T-cell (primary cell): ENCODE measurements around the gene CELF4. TPM values are rescaled to one million over a fixed set of nuclear protein-coding genes. Genes with fewer than 3 reads are reported as not detected.

ENCODE experiments used
- ATAC-seq, 4 experiments: fragments of 200-7000 bp in 3 of 4; fragments of 150-1000 bp in 1 of 4; cut with Tn5 transposase; replicated peaks in 1 of 4; 1 replicate in 3 of 4; 2 replicates in 1 of 4; pipeline ENCODE4 v1.10.0; 2021; ENCODE audit warnings: moderate library complexity in 3 of 4, mild to moderate bottlenecking in 2 of 4, moderate number of reproducible peaks in 1 of 4
- CTCF ChIA-PET, 2 donors: fragments of 300-600 bp; sonication (Branson Sonifier 250); formaldehyde crosslinking; loops; one replicate each; lab custom pipeline; 2022; ENCODE audit warnings: antibody characterized with exemption in 2 of 2; lab: Charles Lee
- POLR2A ChIA-PET, 2 donors: fragments of 300-600 bp; sonication (Branson Sonifier 250); formaldehyde crosslinking; loops; one replicate each; lab custom pipeline; 2022; ENCODE audit warnings: antibody characterized with exemption in 2 of 2; lab: Charles Lee
- DNase-seq, 35 experiments: peaks; one replicate each; pipeline versions ENCODE4 v3.0.0 to v3.0.0-alpha.2; 2013 to 2023
- H3K27ac ChIP-seq: one replicate; pipeline ENCODE4 v1.5.1; 2013; ENCODE audit warnings: low read length
- H3K27me3 ChIP-seq, 2 experiments: replicated peaks in 1 of 2; 1 replicate in 1 of 2; 2 replicates in 1 of 2; pipeline versions ENCODE4 v1.6.1 to v1.7.0; 2013; ENCODE audit warnings: low read length in 1 of 2, mixed read lengths in 1 of 2; ENCODE audit not compliant: control insufficient read depth in 2 of 2, insufficient read depth in 2 of 2; ENCODE audit errors: extremely low read depth in 1 of 2
- H3K36me3 ChIP-seq, 2 donors: 1 replicate in 1 of 2; 2 replicates in 1 of 2; pipeline versions ENCODE4 v1.6.1 to v1.7.0; 2013; ENCODE audit warnings: low read length in 1 of 2; ENCODE audit not compliant: control insufficient read depth in 2 of 2, insufficient read depth in 1 of 2; ENCODE audit errors: extremely low read depth in 1 of 2
- H3K4me1 ChIP-seq, 2 experiments: 1 replicate in 1 of 2; 2 replicates in 1 of 2; pipeline versions ENCODE4 v1.6.1 to v1.7.0; 2013; ENCODE audit warnings: low read length in 2 of 2, mixed read lengths in 1 of 2; ENCODE audit not compliant: insufficient read depth in 2 of 2, control insufficient read depth in 1 of 2; ENCODE audit errors: extremely low read depth in 1 of 2
- H3K4me3 ChIP-seq, 2 donors: 1 replicate in 1 of 2; 2 replicates in 1 of 2; pipeline versions ENCODE4 v1.5.1 to v1.7.0; 2013; ENCODE audit warnings: mild to moderate bottlenecking in 2 of 2, low read length in 1 of 2, moderate library complexity in 1 of 2; ENCODE audit not compliant: control insufficient read depth in 1 of 2; ENCODE audit errors: extremely low read depth in 1 of 2
- H3K9me3 ChIP-seq: 2 replicates; pipeline ENCODE4 v1.7.0; 2013
- H3K27ac Mint-ChIP-seq, 2 donors: one replicate each; pipeline ENCODE4 v1.8.0; 2020 to 2021; ENCODE audit warnings: mild to moderate bottlenecking in 2 of 2, mixed read lengths in 2 of 2
- H3K27me3 Mint-ChIP-seq, 2 donors: one replicate each; pipeline ENCODE4 v1.8.0; 2021 to 2022; ENCODE audit warnings: mixed read lengths in 2 of 2
- H3K36me3 Mint-ChIP-seq: one replicate; pipeline ENCODE4 v1.8.0; 2021; ENCODE audit warnings: mixed read lengths
- H3K4me1 Mint-ChIP-seq, 3 donors: one replicate each; pipeline ENCODE4 v1.8.0; 2020 to 2022; ENCODE audit warnings: mixed read lengths in 3 of 3, mild to moderate bottlenecking in 1 of 3
- H3K4me3 Mint-ChIP-seq, 3 donors: one replicate each; pipeline ENCODE4 v1.8.0; 2020 to 2022; ENCODE audit warnings: mild to moderate bottlenecking in 3 of 3, mixed read lengths in 3 of 3, moderate library complexity in 3 of 3
- H3K9me3 Mint-ChIP-seq, 3 donors: one replicate each; pipeline ENCODE4 v1.8.0; 2020 to 2022; ENCODE audit warnings: mixed read lengths in 3 of 3
- WGBS: methylation state at CpG from one replicate; pipeline ENCODE4 v1.1.5; 2013; ENCODE audit warnings: missing lambda C conversion rate; ENCODE audit not compliant: insufficient coverage; 5-methylcytosine and 5-hydroxymethylcytosine counted together
- total RNA-seq, 35 experiments: library from RNA in 6 of 35; stranded (reverse) in 6 of 35; fragments of 120-200 nt in 1 of 35; gene quantifications; one replicate each; pipeline versions ENCODE4 v1.2.1 to v1.2.4 and lab custom pipeline; 2013 to 2026

CELF4 gene
- total RNA-seq, 5 donors from 2014 or later (not counting 1 experiment from before 2014, with no cell fraction given) = not detected

DNA sequence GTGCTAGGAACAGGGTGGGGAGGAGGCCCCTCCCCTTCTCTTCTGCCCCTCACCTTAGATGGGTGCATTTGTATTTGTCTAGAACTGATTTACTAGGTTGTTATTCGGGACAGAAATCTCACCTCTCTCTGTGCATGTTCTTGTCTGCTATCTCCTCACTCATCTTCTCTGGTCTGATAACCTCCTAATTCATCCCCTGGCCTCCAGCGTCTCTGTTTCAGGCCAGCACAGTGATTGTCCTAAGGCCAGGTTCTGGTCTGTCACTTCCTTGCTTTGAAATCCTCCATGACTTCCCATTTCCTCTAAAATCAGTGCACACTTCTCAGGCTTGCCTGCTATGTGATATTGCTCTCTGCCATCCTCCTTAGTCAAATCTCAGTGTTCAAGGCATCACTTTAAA, 58.4 kb downstream of the CELF4 start:
- no peaks in the 10 kb centered on the region for H3K4me1 ChIP-seq
- H3K36me3 Mint-ChIP-seq = no peaks in the 10 kb centered on the region
- peaks cover 0 to 5% of the 10 kb centered on the region in 2 donors for H3K27me3 Mint-ChIP-seq
- 38% methylated on average over 1 of the region's 2 CpGs for WGBS
- no peak overlapping the region for H3K4me3 Mint-ChIP-seq
- H3K4me3 ChIP-seq = no peak overlapping the region
- H3K27me3 ChIP-seq = peaks cover 0 to 21% of the 10 kb centered on the region in 2 experiments
- DNase-seq = no peak
- no peaks in the 10 kb centered on the region for H3K36me3 ChIP-seq
- H3K4me1 Mint-ChIP-seq = no peaks in the 10 kb centered on the region
- POLR2A ChIA-PET = no interaction called here
- peaks cover 7 to 14% (median 10%) of the 10 kb centered on the region in 3 donors for H3K9me3 Mint-ChIP-seq
- CTCF ChIA-PET = no interaction called here
- no peak for ATAC-seq
- no peaks in the 10 kb centered on the region for H3K9me3 ChIP-seq
- H3K27ac ChIP-seq = no peak overlapping the region
- H3K27ac Mint-ChIP-seq = no peak overlapping the region

DNA sequence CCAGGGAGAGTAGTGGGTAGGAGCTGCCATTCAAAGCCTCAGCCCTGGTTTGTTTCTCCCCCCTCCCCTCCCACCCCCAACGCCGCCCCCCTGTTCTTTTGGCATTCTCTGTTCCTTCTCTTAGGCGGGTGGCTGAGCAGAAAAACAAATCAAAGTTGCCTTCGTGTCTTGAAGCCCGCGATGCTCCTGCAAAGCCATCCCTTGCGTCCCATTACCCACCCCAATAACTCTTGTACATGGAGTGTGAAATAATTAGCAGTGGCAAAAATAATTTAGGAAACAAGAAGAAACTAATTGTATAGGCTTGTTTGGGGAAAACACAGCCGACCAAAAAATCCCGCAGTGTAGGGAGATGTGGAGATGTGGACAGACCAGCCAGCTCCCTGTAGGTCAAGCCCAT, 59.6 kb downstream of the CELF4 start:
- no peak overlapping the region for H3K4me3 Mint-ChIP-seq
- WGBS = no CpG with 5 or more reads among the region's 9 CpGs
- POLR2A ChIA-PET = no interaction called here

DNA sequence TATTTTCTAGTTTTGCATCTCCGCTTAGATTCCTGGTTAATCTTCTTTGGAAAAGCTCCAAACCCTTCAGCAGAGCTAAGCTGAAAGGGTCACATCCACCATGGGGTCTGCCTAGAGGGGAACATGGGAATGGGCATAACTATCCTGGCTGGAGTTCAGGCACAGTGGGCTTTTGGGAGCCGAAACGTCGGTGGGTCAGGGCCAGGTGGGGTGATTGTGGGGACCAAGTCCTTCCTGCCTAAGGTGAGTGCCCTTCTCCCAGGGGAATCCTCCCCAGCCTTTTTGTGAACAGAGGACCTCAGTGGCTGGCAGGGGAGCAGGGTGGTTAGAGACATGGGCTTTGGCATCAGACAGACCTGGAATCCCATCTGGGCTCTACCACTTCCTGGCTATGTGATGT, 60.3 kb downstream of the CELF4 start:
- Mint-ChIP-seq H3K4me3 (no peak overlapping the region), H3K4me1 (no peaks in the 10 kb centered on the region)
- ATAC-seq = no peak

More for the DNA sequence above, 59.6 kb downstream of the CELF4 start:
- CTCF ChIA-PET = no interaction called here
- no peaks in the 10 kb centered on the region for H3K36me3 ChIP-seq
- DNase-seq = no peak
- Mint-ChIP-seq H3K4me1 (no peaks in the 10 kb centered on the region), H3K36me3 (no peaks in the 10 kb centered on the region), H3K27ac (no peak overlapping the region), H3K27me3 (peaks cover 3 to 13% of the 10 kb centered on the region in 2 donors), H3K9me3 (peaks cover 6 to 7% (median 6%) of the 10 kb centered on the region in 3 donors)
- no peak for ATAC-seq
- no peak overlapping the region for H3K4me3 ChIP-seq
- H3K27me3 ChIP-seq = peaks cover 0 to 23% of the 10 kb centered on the region in 2 experiments
- H3K9me3 ChIP-seq = no peaks in the 10 kb centered on the region
- no peak overlapping the region for H3K27ac ChIP-seq
- H3K4me1 ChIP-seq = no peaks in the 10 kb centered on the region

DNA sequence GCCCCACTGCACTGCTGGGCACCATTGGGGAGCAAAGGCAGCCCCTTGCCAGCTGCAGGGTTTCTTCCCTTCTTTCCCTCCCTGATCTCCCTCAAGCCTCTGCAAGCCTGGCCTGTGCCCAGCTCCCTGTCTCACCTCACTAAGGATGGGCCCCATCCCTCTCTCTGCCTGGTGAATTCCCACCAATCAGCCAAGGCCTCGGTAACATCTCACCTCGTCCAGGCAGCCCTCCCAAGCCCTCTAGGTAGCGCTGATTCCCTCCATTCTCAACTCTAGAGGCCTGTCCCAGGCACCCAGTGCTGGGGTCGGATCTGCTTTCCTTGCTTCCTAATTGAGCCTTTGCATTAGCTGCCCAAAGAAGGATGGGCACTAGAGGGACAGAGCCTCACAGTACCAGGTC, 63.0 kb downstream of the CELF4 start:
- CTCF ChIA-PET = no interaction called here
- no peaks in the 10 kb centered on the region for H3K36me3 ChIP-seq
- H3K4me1 ChIP-seq = no peaks in the 10 kb centered on the region
- H3K27ac Mint-ChIP-seq = no peak overlapping the region
- H3K27me3 ChIP-seq = peaks cover 0 to 34% of the 10 kb centered on the region in 2 experiments
- no peaks in the 10 kb centered on the region for H3K9me3 Mint-ChIP-seq
- no peaks in the 10 kb centered on the region for H3K9me3 ChIP-seq
- H3K36me3 Mint-ChIP-seq = no peaks in the 10 kb centered on the region
- H3K27ac ChIP-seq = no peak overlapping the region
- WGBS = 65% methylated on average over 4 of the region's 4 CpGs
- DNase-seq (no peak), ATAC-seq (no peak)
- POLR2A ChIA-PET = no interaction called here
- no peak overlapping the region for H3K4me3 ChIP-seq
- peaks cover 8 to 12% of the 10 kb centered on the region in 2 donors for H3K27me3 Mint-ChIP-seq
- no peaks in the 10 kb centered on the region for H3K4me1 Mint-ChIP-seq
- H3K4me3 Mint-ChIP-seq = no peak overlapping the region

More for the DNA sequence above, 60.3 kb downstream of the CELF4 start:
- Mint-ChIP-seq H3K9me3 (peaks cover 5 to 7% (median 6%) of the 10 kb centered on the region in 3 donors), H3K36me3 (no peaks in the 10 kb centered on the region), H3K27me3 (peaks cover 3 to 13% of the 10 kb centered on the region in 2 donors), H3K27ac (no peak overlapping the region)
- Histone ChIP-seq H3K27ac (no peak overlapping the region), H3K27me3 (peaks cover 0 to 27% of the 10 kb centered on the region in 2 experiments), H3K4me1 (no peaks in the 10 kb centered on the region), H3K36me3 (no peaks in the 10 kb centered on the region), H3K9me3 (no peaks in the 10 kb centered on the region), H3K4me3 (no peak overlapping the region)
- ChIA-PET POLR2A (no interaction called here), CTCF (no interaction called here)
- 73% methylated on average over 3 of the region's 4 CpGs for WGBS
- no peak for DNase-seq

DNA sequence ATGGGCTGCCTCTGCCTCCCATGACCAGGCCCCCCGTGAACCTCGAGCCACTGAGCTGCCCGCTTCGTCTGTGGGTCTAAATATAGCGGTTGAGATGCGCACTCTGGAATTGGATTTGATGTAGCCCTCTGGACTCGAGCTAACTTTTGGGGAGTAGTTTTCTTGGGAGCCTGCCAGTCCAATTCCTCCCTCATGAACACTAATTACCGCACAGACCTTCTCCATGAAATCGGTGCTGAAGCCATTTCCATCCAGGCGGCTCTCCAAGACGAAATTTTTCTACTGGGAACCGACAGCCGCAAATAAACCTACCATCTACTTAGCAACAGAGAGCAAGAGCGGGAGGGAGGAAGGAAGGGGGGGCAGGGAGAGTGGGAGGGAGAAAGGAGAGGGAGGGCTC, 63.6 kb downstream of the CELF4 start:
- Mint-ChIP-seq H3K4me3 (no peak overlapping the region), H3K9me3 (no peaks in the 10 kb centered on the region), H3K36me3 (no peaks in the 10 kb centered on the region), H3K27ac (no peak overlapping the region), H3K27me3 (peaks cover 8 to 12% of the 10 kb centered on the region in 2 donors), H3K4me1 (no peaks in the 10 kb centered on the region)
- WGBS = 71% methylated on average over 4 of the region's 14 CpGs
- H3K9me3 ChIP-seq = no peaks in the 10 kb centered on the region
- H3K36me3 ChIP-seq = no peaks in the 10 kb centered on the region
- POLR2A ChIA-PET = no interaction called here
- H3K4me3 ChIP-seq = no peak overlapping the region
- peaks cover 0 to 34% of the 10 kb centered on the region in 2 experiments for H3K27me3 ChIP-seq
- no peak overlapping the region for H3K27ac ChIP-seq
- no peaks in the 10 kb centered on the region for H3K4me1 ChIP-seq
- no peak for DNase-seq
- CTCF ChIA-PET = no interaction called here
- ATAC-seq = no peak

DNA sequence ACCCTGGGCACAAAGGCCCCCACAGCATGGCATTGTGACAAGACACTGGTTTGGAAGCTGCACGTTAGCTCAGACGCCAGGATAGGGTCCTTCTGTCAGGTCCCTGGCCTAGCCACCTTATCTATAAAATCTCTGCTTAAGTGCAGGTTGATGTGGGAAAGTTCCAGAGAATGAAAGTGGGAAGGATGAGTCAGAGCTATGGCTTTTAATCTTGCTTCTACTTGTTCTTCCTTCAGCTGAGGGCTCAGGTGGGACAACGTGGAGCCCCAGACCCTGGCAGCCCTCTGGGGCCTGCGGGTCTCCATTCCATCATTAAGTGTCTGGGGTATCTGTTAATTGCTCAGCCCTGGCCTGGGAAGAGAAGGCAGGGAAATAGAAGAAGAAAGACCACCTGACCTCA, 64.5 kb downstream of the CELF4 start:
- ChIA-PET POLR2A (no interaction called here), CTCF (no interaction called here)
- peaks cover 8 to 12% of the 10 kb centered on the region in 2 donors for H3K27me3 Mint-ChIP-seq
- no peak overlapping the region for H3K4me3 ChIP-seq
- H3K9me3 Mint-ChIP-seq = no peaks in the 10 kb centered on the region
- no peak for DNase-seq
- H3K4me3 Mint-ChIP-seq = no peak overlapping the region
- H3K36me3 Mint-ChIP-seq = no peaks in the 10 kb centered on the region
- no peak for ATAC-seq
- no peaks in the 10 kb centered on the region for H3K4me1 ChIP-seq
- H3K27me3 ChIP-seq = peaks cover 0 to 34% of the 10 kb centered on the region in 2 experiments
- H3K36me3 ChIP-seq = no peaks in the 10 kb centered on the region
- H3K27ac ChIP-seq = no peak overlapping the region
- WGBS = 40% methylated on average over 1 of the region's 4 CpGs
- no peaks in the 10 kb centered on the region for H3K9me3 ChIP-seq
- no peak overlapping the region for H3K27ac Mint-ChIP-seq
- no peaks in the 10 kb centered on the region for H3K4me1 Mint-ChIP-seq

DNA sequence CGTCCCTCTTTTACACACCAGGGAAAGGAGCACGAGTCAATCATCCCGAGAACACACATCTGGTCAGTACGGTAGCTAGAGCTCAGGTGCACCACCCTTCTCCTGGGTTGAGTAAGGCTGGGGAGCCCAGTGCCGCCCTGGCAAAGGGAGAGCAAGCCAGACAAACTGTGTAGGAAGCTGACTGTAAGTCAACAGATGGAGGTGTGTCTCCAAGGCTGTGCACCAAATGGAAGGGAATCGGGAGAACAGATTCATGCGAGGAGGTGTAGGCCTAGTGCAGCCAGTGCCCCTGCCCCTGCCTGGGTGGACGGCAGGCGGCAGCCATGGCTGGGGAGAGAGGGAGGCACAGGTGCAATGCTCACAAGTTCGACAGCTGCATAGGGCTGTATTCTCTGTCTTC, 65.7 kb downstream of the CELF4 start:
- 91% methylated on average over 6 of the region's 10 CpGs for WGBS
- H3K9me3 Mint-ChIP-seq = no peaks in the 10 kb centered on the region

More for the DNA sequence above, 65.7 kb downstream of the CELF4 start:
- H3K36me3 ChIP-seq = no peaks in the 10 kb centered on the region
- ATAC-seq = no peak
- H3K4me1 Mint-ChIP-seq = no peaks in the 10 kb centered on the region
- no peaks in the 10 kb centered on the region for H3K9me3 ChIP-seq
- no peak overlapping the region for H3K4me3 ChIP-seq
- ChIA-PET CTCF (no interaction called here), POLR2A (no interaction called here)
- no peak overlapping the region for H3K4me3 Mint-ChIP-seq
- H3K27me3 Mint-ChIP-seq = peaks cover 11 to 12% of the 10 kb centered on the region in 2 donors
- DNase-seq = no peak
- H3K27me3 ChIP-seq = peaks cover 0 to 34% of the 10 kb centered on the region in 2 experiments
- no peak overlapping the region for H3K27ac ChIP-seq
- H3K36me3 Mint-ChIP-seq = no peaks in the 10 kb centered on the region
- H3K4me1 ChIP-seq = no peaks in the 10 kb centered on the region
- no peak overlapping the region for H3K27ac Mint-ChIP-seq
